Heart left ventricle (tissue), 13 donors: ENCODE results near the gene PDGFD.

Experiments
- CTCF ChIP-seq, 12 donors: fragments of 200-600 bp; sonication (generic) in 4 of 12; IDR thresholded peaks; one replicate each; pipeline versions ENCODE4 v1.5.0 to v1.8.0; 2018 to 2022; ENCODE audit warnings: antibody characterized with exemption in 12 of 12, mild to moderate bottlenecking in 5 of 12
- POLR2A ChIP-seq, 2 donors: fragments of 450-650 bp; IDR thresholded peaks; one replicate each; pipeline ENCODE4 v1.6.1; 2017; ENCODE audit warnings: antibody characterized with exemption in 2 of 2, mild to moderate bottlenecking in 2 of 2, moderate library complexity in 2 of 2
- donor health status: ischemic (EF 13 %, LVEDD 7.1; RV severe dilation, severe dysfunction).
- donor health status: DM: no; HTN: yes; CAD: no.
- donor health status: DM: no; HTN: no; CAD: no.
- donor health status: ischemic (EF 25% LVEDD 6.9; RV normal size, moderate dysfunction).
- donor health status: ischemic (EF 25% LVEDD 5.7; RV mildly dilated, moderate dysfunction).
- donor health status: ischemic (EF 35%, LVEDD 5.7; RV mildly dilated, moderate dysfunction).
- donor health status: nonischemic (EF 11% LVEDD 7.7; RV severe dilation, severe dysfunction).
- donor health status: DM: yes; HTN: yes; CAD: no.
- donor health status: PGD.
- donor health status: ischemic (EF 29% LVEDD 5.4; RV normal size, mild dysfunction).
- donor health status: nonischemic (EF 23%, LVEDD 6.1; RV moderate dilation, normal function).

- TF ChIP-seq POLR2A (IDR thresholded peaks at IDR 0.05) (no peak), CTCF (IDR thresholded peaks at IDR 0.05) (no peak)
Observed at GRCh38 chr11:103942646-103943045, 221.3 kb downstream of the PDGFD start.
